ENCODE data around the gene CREM.

GRCh38 chr10:35211390-35211789 is 84.7 kb downstream of the CREM start:
- TF ChIP-seq CTCF (conservative IDR thresholded peaks at IDR 0.05; ENCODE audit: low read length) (no peak), EZH2phosphoT487 (IDR thresholded peaks at IDR 0.05; ENCODE audit: borderline replicate concordance, low read depth, low read length) (no peak)
